AG10803 (cell line): ENCODE data around the gene NOS1AP.
"Not testable (repeated sequence)": the region's sequence is repeated elsewhere in the genome, so short reads cannot be mapped to it uniquely, and the experiment has no call there.

Experiments
- DNase-seq: peaks from one replicate; pipeline ENCODE4 v3.0.0; 2010; ENCODE audit warnings: low read depth
- H3K4me3 ChIP-seq: 2 replicates; pipeline ENCODE4 v1.5.1; 2011; ENCODE audit warnings: mild to moderate bottlenecking, low read length, control low read depth
- CTCF ChIP-seq: conservative IDR thresholded peaks from 2 replicates; pipeline ENCODE4 v1.5.1; 2011; ENCODE audit warnings: mild to moderate bottlenecking, low read length, control low read depth, inconsistent platforms

NOS1AP gene

GRCh38 chr1:162056043-162056442 lies 13.4 kb upstream of the NOS1AP start:
- peak; percentile 97 for TF ChIP-seq CTCF
- no peak overlapping the region for H3K4me3 ChIP-seq
- DNase-seq, result peak; percentile 54

- no peak overlapping the region for H3K4me3 ChIP-seq
- DNase-seq, result no peak
- TF ChIP-seq CTCF, result no peak
Observed at GRCh38 chr1:162056579-162056978, 12.9 kb upstream of the NOS1AP start.

GRCh38 chr1:162059721-162060120 lies 9.8 kb upstream of the NOS1AP start:
- DNase-seq, result no peak
- no peak overlapping the region for H3K4me3 ChIP-seq
- TF ChIP-seq CTCF, result no peak

- no peak for DNase-seq
- TF ChIP-seq CTCF, result no peak
Observed at GRCh38 chr1:162060314-162060713, 9.2 kb upstream of the NOS1AP start.

GRCh38 chr1:162062542-162063015 lies 6.9 kb upstream of the NOS1AP start:
- no peak for DNase-seq
- no peak for TF ChIP-seq CTCF
- no peak overlapping the region for H3K4me3 ChIP-seq

More at GRCh38 chr1:162060314-162060713, 9.2 kb upstream of the NOS1AP start:
- no peak overlapping the region for H3K4me3 ChIP-seq

- no peak for TF ChIP-seq CTCF
- H3K4me3 ChIP-seq, result no peak overlapping the region
- DNase-seq, result no peak
Observed at GRCh38 chr1:162065016-162065415, 4.5 kb upstream of the NOS1AP start.

GRCh38 chr1:162066836-162067235 lies 2.7 kb upstream of the NOS1AP start:
- not testable (repeated sequence) for H3K4me3 ChIP-seq, DNase-seq

- no peak for TF ChIP-seq CTCF
- no peak overlapping the region for H3K4me3 ChIP-seq
- DNase-seq, result no peak
Observed at GRCh38 chr1:162067466-162067865, 2.0 kb upstream of the NOS1AP start.
